HS-27A (cell line): ENCODE results near the gene BEST3.
"Not testable (repeated sequence)": the region's sequence is repeated elsewhere in the genome, so short reads cannot be mapped to it uniquely, and the experiment has no call there.

Experiments
- DNase-seq: peaks from one replicate; pipeline ENCODE4 v3.0.0-alpha.2; 2012; ENCODE audit warnings: low read depth, missing footprints

Gene BEST3

DNA sequence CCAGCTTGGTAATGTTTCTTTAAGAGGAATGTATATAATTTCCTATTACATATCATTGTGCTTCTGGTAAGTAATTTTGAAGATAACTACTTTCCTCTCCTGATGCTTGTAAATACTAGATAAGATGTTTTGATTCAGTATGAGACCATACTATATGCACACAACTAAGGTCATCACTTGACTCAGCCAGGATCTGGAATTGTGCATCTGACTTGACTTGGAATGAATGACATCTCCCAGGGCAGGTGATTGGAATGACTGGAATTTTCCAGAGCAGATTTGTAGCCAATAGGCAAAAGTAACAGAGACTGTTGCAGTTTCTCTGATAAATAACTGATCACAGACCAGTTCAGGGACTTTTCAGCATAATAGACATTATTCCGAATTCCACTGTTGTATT, 11.1 kb downstream of the BEST3 start:
- peak; percentile 42 for DNase-seq

DNA sequence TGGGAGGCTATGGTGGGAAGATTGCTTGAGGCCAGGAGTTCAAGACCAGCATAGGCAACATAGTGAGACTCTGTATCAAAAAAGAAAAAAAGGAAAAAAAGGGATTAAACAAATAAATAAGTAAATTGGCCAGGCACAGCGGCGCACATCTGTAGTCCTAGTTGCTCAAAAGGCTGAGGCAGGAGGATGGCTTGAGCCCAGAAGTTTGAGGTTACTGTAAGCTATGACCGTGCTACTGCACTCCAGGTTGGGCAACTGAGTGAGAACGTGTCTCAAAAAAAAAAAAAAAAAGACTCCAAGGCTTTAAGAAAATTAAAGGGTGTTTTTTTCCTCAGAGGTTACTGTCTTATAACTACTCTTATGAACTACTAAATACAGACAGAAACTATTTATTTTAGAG, 11.7 kb downstream of the BEST3 start:
- DNase-seq, result no peak

DNA sequence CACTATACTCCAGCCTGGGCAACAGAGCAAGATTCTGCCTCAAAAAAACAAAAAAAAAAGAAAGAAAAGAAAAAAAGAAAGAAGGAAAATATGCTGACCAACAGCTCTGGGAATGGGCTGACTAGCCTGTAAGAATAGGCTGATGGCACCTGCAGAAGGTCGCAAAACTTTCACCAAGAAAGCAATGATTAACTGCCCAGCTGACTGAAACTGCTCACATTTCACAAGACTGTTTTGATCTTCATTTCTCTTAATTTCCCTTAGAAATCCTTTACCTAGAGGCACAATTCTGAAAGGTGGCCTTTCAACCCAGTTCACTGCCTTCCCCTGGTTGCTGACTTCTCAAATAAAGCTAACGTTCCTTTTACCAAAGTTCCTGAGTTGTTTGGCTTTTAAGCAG, 12.4 kb downstream of the BEST3 start:
- DNase-seq, result no peak

DNA sequence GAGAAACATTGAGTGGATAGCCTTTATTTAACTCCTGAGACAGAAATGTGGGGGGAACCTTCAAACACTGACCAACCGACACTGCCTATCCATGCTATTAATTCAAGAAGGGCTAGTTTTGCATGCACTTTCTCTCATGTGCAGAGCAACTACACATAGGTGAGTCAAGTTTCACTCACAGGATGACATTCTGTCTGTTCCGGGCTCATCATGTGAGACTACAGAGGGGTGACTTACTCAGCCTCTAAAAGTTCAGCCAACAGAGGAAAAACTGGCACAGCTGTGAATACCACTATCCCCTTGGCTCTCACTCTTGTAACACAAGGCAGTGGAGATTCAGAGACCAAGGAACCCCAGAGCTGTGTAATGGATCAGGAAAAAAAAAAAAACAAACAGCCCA, 13.3 kb downstream of the BEST3 start:
- no peak for DNase-seq

DNA sequence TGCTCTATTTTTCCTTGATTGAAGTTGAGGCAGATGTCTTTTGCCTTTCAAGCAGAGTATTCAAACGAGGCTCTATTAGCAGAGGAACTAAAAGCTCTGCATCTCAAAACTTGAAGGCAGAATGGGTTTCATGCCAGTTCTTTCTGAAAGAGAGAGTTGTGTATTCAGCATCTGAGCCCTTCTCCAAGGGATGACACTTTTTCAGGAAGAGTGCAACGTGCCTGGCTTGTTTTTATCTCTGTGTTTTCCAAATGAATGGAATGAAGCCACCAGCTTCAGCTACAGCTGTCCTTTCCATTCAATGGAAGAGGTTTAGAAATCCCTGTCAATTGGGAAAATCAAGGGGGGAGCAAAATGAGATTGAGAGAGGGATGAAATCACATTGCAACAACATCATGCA, 14.6 kb downstream of the BEST3 start:
- DNase-seq, result no peak

DNA sequence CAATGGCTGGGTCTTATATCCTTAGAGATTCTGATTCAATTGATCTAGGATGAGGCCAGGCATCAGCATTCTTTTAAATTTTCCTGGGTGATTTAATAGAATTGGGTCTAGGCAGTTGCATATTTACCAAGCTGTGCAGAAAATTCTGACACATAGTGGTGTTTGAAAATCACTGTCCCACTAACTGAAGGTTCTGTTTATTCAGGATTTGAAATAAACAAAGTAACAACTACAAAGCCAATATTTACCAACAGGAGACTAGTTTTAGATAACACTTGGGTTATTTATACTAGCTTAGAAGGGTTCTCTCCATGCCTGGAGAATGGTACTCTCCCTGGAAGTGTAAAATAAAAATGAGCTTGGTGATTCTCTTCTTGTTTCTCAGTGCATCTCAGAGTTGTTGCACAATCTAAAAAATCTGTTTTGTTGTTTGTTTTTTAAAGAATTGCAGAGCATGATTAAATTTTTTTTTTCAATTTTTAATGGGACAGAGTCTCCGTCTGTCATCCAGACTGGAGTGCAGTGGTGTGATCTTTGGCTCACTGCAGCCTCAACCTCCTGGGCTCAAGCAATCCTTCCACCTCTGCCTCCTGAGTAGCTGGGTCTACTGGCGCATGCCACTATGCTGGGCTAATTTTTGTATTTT, 16.9 kb downstream of the BEST3 start:
- DNase-seq, result no peak

DNA sequence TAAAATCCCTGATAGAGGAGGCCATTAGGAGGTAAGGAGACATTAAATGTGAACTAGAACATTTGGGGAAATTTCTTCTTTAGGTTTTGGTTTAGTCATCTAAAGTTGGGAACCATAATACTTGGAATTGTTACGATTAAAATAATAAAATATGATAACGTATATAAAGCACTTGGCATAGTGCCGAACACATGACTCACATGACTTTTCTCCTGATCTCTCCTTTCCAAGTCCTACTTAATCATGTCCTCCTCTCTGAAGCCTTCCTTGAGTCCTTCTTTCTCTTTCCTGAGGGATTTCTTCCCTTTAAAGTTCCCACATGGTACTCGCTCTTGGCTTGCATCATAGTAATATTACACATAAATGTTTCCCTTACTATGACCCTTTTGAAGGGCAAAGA, 20.0 kb downstream of the BEST3 start:
- no peak for DNase-seq

DNA sequence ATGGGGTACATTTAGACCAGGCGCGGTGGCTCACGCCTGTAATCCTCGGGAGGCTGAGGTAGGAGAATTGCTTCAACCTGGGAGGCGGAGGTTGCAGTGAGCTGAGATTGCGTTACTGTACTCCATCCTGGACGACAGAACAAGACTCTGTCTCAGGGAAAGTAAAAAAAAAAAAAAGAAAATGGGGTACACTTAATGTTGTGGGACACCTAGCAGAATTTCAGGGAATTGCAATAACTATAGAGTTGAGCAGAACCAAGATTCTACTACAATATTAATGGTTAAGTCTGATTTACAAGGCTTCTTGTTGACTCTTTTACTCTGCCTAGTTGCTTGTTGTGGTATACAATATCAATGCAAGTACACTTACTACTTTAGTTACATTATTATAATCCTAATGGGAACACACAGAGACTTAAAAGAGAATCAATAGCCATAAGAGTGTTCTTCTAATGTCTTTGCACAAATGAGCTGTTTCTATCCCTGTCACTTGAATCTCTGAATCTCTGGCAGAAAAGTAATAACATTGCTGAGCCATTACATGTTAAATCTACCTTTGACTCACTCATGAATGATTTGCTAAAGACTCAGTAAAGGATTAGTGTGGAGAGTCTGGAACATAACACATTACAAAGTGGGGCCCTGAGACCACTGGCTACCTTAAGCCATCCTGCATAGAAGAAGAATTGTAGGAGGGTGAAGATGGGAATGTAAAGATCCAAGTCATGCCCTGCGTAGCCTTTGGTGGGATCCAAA, 22.7 kb downstream of the BEST3 start:
- no peak for DNase-seq

DNA sequence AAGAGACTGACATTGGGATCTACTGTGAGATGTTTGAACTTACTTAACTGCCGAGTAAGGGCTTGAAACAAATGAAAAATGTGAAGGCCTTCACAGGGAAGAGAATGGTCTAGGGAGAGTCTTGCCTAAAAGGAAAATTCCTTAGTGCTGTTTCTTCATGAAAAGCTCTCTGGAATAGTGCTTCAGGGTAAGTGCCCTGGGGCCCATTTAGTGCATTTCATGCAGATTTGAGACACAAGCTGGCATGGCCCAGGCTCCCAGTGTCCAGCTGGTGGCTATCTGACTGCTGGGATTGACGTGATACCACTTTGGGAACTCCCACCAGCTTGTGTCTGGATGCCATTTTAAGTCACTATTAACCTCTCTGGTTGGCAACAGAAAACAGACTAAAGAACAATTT, 26.9 kb downstream of the BEST3 start:
- DNase-seq, result no peak

DNA sequence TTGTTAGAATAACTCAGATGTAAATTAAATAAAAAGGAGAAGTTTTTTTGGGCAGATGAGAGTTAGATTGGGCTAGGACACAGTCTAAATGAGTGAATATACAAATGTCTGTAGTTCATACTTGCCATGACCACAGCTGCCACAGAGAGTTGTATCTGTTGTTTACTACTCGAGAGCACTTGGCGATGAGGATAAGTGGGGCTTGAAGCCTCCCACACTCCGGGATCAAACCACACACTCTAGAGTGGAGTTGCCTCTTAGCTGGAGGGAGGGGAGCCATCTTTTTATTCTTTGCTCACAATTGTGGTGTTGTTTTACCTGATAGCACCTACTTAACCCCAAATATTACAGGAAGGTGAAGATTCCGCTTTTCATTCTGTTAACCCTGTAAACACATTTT, 27.5 kb downstream of the BEST3 start:
- DNase-seq, result no peak

DNA sequence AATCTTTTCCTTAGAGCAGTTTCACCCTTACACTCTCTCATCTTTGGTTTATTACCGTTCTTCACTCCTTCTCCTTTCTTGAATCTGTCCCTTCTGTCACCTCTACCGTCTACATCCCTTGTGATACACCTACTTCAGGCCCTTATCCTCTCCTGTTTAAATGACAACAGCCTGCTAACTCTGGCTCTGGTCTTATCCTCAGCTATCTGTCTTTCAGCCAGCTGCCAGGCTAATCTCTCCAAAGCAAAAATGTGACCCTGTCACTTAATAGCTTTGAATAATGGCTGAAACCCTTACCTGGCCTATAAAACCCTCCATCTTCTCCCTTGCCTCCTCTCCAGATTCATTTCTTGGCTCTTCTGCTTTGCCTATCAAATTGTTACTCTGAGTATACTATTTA, 32.3 kb downstream of the BEST3 start:
- no peak for DNase-seq

DNA sequence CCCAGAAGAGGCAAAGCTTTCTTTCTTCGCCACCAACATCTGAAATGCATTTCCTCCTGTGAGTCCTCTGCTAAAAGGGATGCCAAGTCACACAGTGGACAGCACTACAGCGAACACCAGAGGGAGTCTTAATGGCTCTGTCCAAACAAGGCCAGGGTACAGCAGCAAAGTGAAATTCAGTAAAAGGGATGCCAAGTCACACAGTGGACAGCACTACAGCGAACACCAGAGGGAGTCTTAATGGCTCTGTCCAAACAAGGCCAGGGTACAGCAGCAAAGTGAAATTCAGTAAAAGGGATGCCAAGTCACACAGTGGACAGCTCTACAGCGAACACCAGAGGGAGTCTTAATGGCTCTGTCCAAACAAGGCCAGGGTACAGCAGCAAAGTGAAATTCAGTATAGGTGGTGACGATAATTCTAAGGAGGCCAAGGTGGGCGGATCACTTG, 34.1 kb downstream of the BEST3 start:
- not testable (repeated sequence) for DNase-seq

DNA sequence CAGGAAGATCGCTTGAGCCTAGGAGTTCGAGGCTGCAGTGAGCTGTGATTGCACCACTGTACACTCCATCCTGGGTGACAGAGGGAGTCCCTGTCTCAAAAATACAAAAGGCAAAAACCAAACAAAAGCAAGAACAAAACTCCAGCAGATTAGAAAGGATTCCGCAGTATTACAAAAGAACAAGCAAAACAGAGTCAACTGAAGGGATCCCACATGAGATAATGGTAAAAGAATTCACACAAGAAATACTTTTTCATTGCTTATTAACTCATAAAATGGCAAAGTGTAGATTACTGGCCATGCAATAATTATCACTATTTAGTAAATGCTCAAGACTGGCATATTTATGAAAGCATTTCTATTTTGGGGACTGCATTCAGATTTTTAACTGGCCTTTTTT, 35.4 kb downstream of the BEST3 start:
- no peak for DNase-seq

DNA sequence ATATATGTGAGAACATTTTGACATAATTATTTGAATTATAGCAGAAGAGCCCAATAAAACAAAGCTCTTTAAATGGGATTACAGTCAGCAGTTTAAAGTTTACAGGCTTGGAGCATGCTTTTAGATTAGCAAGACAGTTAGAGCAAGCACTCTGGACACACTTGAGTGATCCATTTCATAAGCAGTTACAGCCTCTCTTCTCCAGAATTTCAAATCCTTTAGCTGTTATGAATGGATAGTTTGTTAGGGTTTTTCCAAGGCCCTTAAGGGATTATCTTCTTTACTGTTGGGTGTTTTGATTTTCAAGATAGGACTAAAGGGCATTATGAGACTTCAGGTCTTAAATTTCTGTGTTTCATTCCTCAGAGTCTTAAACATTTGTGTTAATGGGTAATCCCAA, 36.3 kb downstream of the BEST3 start:
- no peak for DNase-seq

DNA sequence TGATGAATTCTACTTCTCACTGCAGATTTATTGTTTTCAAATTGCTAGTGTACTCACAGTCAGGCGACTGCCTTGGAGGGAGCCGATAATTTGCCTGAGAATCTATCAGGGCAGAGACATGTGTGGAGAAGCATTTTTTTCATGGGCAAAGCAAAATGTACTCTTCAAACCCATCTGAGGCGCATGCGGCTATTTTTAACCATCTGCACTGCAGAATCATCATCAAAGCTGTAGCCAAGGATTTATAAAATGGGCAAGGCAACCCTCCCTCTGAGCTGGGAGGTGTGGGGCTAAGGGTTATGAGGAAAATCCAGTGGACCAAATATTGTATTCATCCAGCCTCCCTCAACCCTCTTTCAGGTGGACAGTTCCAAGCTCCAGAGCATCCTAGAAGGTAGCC, 37.7 kb downstream of the BEST3 start:
- no peak for DNase-seq

DNA sequence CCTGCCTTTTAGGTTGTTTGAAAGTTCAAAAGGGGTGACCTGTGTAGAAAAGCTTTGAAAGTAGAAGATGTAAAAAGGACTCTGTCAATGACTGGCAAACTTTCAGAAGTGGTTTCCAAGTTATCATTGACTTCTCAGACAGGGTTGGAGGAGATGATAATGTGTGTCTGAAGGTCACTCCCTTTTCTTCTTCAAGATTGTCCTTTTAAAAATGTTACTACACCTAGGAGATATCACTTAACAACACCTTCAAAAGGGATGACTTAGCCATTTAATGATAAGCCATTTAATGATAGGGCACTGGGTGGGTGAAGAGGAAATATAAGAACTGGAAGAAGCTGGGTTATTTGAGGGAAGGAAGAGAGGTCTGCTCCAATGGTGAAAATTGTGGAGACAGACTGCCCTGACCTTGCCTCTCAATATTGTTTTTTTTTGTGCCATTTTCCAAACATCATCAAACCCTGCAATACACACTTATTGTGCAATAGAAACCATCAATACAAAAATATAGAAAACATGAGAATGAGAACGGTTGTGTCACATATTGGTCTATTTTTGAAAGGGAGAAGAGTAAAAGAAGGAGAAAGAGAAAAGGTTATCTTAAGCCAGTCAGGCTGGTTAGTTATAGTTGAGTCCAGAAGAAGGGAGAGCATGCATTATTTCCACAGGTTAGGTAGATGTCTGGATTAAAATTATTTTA, 38.8 kb downstream of the BEST3 start:
- DNase-seq, result no peak

DNA sequence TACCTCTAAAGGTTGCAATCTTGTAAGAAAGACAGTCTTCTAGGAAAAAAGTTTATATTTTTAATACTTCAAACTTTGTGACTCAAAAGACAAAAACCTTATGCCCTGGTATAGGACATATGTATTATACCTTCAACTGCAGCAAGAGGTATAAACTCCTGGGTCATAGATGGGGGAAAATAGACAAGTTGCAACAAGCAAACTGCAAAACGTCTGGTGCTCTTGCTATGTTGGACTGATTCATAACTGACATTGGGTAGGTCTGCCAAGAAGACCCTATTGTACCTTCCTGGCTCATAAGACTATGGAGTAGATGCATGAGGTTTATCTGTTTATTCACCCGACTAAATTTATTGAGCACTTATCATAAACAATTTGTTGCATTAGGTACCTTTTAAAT, 40.9 kb downstream of the BEST3 start:
- no peak for DNase-seq

DNA sequence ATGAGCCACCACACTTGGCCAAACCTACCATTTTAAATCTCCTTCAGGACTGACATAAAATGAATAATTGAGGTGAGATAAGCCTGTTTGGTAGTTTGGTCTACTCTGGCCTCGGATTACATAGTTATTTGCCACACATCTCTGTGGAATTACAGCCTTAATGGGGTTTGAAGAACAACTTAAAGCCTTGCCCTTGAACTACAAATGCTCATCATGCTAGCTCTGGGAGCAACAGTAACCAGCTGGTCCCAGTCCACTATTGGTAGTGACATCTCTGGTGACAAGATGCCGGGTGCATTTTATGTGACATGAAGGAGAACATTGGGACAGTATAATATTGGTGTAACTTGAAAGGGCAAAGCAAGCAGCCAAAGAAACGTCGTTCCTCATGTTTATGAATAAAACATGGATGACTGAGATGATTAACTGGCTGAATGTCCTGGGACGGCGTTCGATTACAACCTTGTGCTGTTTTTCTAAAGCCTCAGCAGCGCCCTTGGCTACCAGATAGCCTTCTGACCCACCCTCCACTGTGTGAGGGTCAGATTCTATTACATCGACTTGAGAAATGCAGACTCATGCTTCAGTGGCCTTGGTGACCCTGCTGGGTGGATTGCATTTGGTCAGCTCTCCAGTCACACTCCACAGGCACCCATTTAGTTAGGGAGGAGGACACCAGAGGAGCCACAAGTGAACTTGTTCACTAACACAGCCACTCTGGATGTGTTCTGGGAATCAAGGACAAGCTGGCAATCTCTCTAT, 41.5 kb downstream of the BEST3 start:
- no peak for DNase-seq

DNA sequence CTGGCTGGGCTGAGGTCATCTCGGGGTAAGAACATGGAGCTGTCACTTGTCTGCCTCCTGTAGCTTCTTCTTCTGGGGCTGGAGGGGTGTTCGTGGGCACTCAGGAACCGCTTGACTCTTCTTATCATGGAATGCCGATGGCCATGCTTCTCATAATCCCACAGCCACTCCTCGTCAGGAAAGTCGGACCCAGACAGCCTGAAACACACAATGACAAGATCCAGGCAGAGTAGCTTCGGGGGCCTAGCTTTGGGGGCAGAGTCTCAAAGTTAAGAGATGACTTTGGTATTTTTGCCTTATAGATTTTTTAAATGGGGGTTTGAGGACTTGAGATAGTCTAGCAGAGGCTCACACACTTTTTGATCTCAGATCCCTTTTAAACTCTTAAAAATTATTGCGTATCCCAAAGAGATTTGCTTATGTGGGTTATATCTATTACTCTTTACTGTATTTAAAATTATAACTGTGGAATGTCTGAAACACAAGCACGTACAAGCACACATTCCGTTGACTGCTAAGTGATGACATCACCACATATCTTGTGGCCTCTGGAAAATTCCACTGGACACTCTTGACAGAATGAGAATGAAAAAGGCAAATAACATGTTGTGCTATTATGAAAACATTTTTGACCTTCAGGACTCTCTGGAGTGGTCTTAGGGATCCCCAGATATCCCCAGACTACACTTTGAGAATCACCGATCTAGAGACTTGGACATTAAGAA, 43.3 kb downstream of the BEST3 start:
- DNase-seq, result peak; percentile 84

DNA sequence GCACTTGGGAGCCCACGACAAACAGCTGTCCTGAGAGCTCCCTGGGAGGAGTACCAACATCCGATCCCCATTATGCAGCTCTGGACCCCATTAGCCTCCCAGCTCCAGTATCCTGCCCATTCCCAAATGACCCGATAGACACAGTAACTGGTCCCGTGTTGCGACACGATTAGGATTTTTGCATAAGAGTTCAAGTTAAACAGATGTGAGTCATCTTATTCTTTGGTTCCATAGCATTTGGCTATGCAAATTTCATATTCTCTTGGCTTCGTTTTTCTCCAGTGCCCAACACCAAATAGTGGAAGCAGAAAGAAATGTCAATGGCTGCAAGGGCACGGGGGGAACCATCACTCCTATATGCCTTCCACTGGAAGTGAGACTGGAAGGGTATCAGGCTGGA, 45.4 kb downstream of the BEST3 start:
- no peak for DNase-seq

DNA sequence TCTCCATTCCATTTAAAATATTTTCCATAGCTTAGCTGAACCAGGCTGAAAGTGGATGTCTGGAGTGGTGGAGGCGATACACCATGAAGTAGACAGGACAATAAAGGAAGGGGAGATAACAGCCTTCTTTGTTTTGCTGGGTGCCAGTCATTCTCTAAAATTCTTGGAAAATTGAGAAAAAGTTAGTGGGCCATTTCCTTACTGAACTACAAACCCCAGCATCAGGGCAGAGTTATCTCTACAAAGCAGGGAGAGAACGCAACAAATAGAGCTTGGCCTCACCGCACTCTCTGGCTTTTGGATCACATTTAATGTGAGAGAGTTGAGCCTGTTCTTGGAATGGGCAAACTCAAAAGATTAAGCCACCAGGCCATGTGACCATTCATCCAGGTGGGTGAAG, 47.2 kb downstream of the BEST3 start:
- no peak for DNase-seq

DNA sequence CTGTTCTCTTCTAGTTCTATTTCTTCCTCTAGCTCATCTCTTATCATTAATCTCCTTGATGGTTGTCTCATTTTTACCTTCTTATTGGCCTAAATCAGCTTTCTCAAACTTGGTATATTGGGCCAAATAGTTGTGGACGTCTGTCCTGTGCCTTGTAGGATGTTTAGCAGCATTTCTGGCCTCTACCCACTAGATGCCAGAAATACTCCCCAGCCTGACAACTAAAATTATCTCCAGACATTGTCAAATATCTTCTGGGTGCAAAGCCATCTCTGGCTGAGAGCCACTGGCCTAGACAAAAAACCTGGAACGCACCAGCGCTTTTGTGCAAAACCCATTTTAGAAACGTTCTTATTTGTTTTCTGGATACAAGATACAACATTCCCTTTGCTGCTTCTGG, 49.6 kb downstream of the BEST3 start:
- no peak for DNase-seq
